Measurements from ENCODE around the gene CRCP.
"Not testable (repeated sequence)": the region's sequence is repeated elsewhere in the genome, so short reads cannot be mapped to it uniquely, and the experiment has no call there.

Gene CRCP

DNA sequence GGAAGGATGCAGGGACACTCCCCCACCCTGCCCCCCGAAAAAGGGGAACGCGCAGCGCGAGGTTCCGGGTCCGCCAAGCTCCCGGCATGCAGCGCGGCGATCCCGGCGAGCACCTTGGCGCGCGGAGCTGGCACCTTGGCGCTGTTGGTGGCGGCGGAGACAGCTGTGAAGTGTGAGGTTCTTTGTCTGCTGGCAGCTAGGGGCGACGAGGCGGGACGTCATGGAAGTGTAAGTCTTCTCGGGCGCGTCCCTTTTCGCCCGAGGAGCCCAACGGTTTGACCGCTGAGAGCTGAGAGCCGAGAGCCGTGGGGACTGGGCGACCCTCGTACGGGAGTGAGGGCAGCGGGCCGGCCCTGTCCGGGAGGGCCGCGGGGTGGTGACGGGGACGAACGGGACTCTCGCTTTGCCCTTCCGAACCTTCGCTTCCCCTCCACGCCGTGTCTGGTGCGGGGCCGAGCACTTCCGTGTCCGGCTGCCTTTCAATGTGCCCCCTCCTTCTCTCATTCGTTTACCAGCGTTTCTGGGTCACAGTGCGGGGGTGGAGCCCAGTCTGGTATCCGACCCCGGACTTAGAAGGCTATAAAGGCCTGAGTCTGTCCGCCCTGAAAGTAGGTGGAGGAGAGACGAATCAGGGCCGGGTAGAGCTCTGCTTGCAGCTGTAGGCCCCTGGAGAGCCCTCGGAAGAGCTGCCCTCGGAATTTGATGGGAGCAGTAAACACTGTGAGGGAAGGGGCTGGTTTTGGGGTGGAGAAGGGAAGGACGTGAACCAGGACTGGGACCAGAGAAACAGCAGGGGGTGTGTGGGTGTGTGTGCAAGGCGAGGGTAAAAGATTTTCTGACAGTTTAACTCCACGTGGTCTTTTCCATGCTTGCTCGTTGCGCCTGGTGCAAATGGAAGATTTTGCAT is at the start of gene CRCP:
TSS of gene CRCP (plus strand) at position 105 of the 907 bp plus-strand sequence. CDS start at position 221, 116 bp downstream.
- in situ Hi-C loops (cut with MboI; ENCODE audit: low sequenced_read_pairs) = no loop called here

DNA sequence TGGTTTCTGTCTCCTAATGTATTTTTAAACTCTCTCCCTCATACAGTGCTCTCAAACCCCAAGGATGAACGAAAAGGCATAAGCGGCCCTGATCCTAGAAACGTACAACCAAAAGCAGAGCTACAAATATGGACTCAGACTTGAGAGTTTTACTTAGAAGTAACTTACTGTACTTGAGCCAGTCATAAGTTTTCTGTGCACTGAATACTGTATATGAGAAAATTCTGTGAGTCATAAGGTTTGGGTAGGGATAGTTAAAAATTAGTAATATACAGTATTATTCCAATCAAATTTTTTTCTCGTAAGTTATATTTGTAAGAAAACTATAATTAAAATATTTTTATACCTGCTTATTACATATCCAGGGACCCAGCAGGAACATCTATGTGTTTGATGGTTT is 44.9 kb upstream of the CRCP start:
- in situ Hi-C loops (cut with MboI; ENCODE audit: low sequenced_read_pairs) = no loop called here

DNA sequence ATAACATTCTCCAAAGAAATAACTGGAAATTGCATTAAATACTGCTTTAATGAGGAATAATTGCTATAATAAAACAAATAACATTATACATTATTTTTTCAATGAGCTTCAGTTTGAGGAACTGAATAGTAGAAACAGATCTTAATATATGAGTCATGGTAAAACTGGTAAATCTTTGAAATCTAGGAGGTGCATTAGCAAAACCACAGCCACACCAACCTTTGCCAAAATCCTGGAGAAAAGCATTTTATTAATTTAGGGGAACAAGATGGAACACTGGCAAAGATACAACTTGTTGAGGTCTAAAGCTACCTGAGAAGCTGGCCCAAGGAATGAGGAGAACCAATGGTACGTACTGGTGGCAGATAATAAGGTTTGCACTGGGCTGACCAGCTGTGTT is 44.4 kb upstream of the CRCP start:
- in situ Hi-C loops (cut with MboI; ENCODE audit: low sequenced_read_pairs) = no loop called here

DNA sequence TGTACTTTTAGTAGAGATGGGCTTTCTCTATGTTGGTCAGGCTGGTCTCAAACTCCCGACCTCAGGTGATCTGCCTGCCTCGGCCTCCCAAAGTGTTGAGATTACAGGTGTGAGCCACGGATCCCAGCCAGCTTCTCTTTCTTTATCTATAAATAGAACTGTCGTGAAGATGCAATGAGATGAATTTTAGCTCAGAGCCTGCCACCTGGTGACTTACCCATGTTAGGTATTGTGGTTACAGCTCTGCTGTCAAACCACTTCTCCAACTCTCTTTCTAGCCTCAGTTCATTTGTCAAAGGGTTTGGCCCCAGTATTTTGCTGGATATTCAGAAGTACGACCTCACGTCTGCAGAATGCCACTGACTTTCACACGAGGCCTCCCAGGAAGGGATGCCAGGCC is 42.4 kb upstream of the CRCP start:
- in situ Hi-C loops (cut with MboI; ENCODE audit: low sequenced_read_pairs) = not testable (repeated sequence)

DNA sequence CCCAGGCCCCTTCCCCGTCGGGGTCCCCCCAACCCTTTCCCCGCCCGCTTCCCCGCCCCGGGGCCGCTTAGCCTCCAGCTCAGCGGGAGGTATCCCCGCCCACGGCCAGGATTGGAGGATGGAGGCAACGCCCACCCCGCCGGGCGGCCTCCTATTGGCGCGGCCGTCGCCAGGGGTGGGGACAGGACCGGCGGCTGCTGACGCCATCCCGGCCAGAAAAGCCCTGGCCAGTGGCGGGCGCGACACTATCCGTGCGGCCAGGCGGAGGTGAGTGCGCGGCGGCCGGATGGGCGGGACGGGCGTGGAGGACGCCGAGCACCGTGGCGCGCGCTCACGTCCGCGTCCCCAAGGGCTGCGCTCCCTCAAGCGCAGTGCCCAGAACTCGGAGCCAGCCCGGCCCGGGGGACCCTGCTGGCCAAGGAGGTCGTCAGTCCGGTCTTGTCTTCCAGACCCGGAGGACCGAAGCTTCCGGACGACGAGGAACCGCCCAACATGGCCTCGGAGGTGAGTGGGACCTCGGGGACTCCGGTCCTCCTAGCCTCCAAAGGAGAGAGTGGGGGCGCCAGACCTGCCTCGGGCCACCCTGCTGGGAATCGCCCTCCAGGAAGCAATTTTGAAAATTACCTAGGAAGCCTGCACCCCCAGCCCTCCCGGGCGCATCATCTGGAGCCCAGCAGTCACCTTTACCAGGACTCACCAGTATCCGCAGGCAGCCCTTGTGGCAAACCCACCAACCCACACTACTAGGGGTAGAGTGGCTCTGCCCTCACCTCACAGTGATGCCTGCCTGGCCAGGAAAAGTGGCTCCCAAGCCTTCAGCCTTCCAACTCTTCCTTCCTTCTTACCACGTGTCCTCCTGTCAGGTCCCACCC is 38.8 kb upstream of the CRCP start, which contains the start of gene ASL:
TSS of gene ASL (plus strand) at position 230 of the 872 bp plus-strand sequence. CDS start at position 493, 263 bp downstream.
- in situ Hi-C loops (cut with MboI; ENCODE audit: low sequenced_read_pairs) = no loop called here

DNA sequence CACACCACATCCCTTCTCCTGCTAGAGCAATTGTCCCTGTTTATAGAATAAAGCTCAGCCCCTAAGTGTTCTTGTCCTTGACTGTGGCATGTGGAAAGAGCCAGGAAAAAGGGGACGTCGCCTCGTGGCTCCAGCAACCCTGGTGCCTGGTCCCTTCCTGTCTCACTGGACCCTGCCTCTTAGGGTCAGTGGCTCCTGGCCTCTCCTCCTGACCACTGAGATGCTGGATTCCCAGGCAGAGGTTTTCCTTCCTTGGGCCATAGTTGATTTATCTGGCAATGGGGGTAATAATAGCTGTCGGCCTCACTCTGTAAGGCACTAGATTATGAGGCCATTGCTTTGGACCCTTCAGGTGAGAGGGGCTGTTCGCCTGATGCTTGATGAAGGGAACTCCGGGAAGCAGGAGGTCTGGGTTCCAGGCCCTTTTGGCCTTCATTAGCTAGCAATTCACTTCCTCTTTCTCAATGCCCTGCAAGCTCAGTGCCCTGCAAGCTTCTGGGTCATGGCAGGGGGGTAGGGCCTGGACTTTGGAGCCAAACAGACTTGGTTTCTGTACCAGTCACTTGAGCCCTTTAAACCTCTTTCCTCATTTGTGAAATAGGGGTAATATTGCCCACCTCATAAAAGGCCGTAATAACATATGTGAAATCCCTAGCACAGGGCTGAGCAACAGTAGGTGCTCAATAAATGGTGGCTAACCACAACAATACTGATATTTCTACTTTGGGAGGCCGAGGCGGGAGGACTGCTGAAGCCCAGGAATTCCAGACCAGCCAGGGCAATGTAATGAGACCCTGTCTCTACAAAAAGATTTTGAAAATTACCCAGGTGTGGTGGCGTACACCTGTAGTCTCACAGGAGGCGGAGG is 38.0 kb upstream of the CRCP start:
- in situ Hi-C loops (cut with MboI; ENCODE audit: low sequenced_read_pairs) = no loop called here

DNA sequence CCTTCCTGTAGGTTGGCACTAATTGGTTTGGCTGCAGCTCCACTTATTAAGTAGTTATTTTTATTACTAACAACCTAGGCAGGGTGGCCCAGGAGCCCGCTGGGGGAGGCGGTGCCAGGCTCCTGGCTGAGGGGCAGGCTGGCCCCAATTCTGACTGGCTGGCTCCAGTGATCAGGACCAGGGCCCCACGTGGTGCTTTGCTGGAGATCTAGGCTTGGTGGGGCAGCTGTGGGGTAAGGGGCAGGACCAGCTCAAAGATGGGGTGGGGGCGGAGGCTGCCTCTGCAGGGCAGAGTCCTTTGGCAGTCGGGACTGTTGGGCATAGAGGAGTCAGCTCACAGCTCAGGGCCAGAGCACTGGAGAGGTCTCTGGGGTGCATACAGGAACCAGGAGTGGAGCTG is 36.6 kb upstream of the CRCP start:
- in situ Hi-C loops (cut with MboI; ENCODE audit: low sequenced_read_pairs) = no loop called here

DNA sequence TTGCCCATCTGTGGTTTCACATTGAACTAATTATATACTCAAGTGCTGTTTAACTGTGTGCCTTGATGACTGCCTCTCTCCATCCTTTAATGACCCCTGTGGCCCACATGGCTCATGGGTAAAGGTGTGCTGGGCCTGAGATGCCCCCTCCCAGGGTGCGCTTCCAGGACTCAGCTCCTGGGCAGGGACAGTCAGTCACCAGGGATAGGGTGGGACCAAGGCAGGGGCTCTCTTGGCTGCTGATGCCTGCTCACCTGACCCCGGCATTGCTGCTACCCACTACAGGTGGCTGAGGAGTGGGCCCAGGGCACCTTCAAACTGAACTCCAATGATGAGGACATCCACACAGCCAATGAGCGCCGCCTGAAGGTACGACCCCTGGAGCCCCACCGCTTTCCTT is 32.6 kb upstream of the CRCP start:
- in situ Hi-C loops (cut with MboI; ENCODE audit: low sequenced_read_pairs) = no loop called here

DNA sequence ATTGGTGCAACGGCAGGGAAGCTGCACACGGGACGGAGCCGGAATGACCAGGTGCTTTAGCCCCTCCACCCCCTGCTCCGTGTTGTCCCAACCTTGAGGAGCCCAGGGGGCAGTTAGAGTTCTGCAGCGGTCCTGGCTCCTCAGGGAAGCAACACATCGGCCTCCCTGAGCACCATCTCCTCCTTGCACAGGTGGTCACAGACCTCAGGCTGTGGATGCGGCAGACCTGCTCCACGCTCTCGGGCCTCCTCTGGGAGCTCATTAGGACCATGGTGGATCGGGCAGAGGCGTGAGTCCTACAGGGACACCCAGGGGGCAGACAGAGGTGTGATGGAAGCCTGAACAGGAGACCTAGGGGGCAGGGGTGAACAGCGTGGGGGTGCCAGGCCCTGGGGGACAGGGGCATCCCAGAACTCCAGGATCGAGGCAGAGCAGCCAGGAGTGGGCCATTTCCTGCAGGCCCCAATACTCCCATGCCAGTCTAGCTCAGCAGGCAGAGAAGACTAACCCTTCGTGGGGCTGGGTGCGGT is 31.7 kb upstream of the CRCP start:
- in situ Hi-C loops (cut with MboI; ENCODE audit: low sequenced_read_pairs) = no loop called here

DNA sequence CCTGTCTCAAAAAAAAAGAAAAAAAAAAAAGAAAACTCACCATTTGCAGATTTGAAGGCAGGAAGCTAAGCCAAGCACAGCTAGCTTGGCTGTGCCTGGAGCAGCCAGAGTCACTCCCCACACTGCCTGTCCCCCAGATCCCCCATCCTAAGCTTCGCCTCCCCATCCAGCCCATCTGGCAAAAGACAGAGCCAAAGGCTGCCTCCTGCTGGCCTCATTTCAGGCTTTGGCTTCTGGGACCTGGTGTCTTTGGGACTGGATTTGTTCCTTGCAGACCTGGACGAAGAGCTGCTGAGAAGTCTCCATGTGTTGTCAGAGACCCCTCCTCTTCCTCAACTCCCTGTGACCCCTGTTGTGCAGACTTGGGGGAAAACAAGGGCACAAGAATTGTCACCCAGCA is 31.0 kb upstream of the CRCP start:
- in situ Hi-C loops (cut with MboI; ENCODE audit: low sequenced_read_pairs) = no loop called here

DNA sequence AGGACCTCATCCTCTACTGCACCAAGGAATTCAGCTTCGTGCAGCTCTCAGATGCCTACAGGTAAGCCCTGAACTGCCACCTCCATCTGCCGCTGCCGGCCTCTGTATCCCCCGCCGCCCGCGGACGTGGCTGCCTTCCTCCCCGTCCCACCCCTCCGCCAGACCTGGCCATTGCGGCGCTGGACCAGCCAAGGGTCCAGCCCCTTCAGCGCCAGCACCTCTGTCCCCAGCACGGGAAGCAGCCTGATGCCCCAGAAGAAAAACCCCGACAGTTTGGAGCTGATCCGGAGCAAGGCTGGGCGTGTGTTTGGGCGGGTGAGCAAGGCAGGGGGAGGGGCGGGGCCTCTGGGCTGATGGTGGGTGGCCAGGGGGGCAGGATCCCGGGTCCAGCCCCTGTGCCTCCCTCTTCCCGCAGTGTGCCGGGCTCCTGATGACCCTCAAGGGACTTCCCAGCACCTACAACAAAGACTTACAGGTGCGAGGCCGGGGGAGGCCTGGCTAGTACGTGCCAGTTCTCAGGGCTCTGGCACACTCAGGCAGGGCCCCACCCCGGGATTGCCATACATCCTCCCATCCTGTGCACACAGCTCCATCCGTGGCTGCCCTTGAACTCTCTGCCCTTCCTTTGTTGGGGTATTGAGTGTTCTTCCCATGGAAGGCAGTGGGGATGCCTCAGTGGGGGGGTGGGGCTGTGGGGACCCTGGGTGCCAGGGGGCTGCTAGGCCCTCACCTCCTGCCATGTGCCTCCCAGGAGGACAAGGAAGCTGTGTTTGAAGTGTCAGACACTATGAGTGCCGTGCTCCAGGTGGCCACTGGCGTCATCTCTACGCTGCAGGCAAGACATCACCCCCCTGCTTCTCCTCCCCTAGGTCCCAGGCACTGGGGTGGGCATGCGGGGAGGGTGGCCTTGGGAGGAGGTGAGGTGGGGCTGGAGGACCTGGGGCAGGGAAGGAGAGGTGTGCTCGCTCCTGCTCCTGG is 25.5 kb upstream of the CRCP start:
- in situ Hi-C loops (cut with MboI; ENCODE audit: low sequenced_read_pairs) = no loop called here

DNA sequence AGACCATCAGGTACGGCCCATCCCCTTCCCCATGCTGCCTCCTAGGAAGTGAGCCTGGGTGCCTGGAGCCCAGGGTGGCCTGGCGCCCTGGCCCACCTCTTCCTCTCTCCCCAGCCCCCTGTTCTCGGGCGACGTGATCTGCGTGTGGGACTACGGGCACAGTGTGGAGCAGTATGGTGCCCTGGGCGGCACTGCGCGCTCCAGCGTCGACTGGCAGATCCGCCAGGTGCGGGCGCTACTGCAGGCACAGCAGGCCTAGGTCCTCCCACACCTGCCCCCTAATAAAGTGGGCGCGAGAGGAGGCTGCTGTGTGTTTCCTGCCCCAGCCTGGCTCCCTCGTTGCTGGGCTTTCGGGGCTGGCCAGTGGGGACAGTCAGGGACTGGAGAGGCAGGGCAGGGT is 22.0 kb upstream of the CRCP start:
- in situ Hi-C loops (cut with MboI; ENCODE audit: low sequenced_read_pairs) = no loop called here

DNA sequence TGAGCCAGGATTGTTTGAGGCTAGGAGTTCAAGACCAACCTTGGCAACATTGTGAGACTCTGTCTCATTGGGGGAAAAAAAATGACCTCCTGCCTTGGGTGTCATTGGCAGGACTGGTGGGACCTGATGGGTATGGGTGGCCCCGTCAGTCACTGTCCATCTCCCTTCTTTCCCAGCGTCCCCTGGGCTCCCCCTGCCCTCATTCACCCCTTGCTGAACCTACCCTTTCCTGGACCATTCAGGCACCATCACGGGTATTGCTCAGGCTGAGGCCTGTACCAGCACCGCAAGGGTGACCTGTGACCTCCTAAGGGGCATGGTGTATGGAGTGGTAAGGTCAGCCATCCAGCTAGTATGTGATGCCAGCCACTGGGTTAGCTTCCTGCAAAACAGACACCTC is 19.6 kb upstream of the CRCP start:
- in situ Hi-C loops (cut with MboI; ENCODE audit: low sequenced_read_pairs) = no loop called here

DNA sequence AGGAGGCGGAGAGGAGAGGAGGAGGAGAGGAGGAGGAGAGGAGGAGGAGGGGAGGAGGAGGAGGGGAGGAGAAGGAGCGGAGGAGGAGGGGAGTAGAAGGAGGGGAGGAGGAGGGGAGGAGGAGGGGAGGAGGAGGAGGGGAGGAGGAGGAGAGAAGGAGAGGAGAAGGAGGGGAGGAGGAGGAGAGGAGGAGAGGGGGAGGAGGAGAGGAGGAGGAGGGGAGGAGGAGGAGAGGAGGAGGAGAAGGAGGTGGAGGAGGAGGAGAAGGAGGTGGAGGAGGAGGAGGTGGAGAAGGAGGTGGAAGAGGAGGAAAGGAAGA is 15.5 kb upstream of the CRCP start:
- in situ Hi-C loops (cut with MboI; ENCODE audit: low sequenced_read_pairs) = no loop called here

DNA sequence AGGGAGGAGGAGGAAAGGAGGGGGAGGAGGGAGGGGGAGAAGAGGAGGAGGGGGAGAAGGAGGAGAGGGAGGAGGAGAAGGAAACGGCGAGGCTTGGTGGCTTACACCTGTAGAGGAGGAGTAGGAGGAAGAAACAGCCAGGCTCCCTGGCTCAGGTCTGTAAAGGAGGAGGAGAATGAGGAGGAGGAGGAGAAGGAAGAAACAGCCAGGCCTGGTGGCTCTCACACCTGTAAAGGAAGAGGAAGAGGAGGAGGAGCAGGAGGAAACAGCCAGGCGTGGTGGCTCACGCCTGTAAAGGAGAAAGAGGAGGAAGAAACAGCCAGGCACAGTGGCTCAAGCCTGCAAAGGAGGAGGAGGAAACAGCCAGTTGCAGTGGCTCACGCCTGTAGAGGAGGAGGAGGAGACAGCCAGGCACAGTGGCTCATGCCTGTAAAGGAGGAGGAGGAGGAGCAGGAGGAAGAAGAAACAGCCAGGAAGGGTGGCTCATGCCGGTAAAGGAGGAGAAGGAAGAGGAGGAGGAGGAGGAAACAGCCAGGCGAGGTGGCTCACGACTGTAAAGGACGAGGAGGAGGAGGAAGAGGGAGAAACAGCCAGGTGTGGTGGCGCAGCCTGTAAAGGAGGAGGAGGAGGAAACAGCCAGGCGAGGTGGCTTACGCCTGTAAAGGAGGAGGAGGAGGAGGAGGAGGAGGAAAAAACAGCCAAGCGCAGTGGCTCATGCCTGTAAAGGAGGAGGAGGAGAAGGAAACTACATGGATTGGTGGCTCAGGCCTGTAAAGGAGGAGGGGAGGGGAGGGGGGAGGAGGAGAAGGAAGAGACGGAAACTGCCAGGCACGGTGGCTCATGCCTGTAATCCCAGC is 14.9 kb upstream of the CRCP start:
- in situ Hi-C loops (cut with MboI; ENCODE audit: low sequenced_read_pairs) = no loop called here

DNA sequence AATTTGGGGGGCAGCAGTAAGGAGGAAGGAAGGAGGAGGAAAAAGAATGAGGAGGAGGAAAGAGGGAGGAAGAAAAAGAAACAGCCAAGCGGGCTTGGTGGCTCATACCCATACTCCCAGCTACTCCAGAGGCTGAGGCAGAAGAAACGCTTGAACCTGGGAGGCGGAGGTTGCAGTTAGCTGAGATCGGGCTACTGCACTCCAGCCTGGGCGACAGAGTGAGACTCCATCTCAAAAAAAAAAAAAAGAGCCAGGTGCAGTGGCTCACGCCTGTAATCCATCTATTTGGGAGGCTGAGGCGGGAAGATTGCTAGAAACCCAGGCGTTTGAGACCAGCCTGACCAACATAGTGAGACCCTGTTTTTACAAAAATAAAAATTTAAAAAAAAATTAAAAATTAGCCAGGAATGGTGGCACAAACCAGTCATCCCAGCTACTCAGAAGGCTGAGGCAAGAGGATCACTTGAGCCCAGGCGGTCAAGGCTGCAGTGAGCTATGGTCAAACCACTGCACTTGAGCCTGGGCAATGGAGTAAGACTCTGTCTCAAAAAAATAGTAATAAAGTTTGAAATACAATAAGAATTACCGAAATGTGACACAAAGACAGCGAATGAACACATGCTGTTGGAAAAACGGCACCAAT is 14.1 kb upstream of the CRCP start:
- in situ Hi-C loops (cut with MboI; ENCODE audit: low sequenced_read_pairs) = no loop called here

DNA sequence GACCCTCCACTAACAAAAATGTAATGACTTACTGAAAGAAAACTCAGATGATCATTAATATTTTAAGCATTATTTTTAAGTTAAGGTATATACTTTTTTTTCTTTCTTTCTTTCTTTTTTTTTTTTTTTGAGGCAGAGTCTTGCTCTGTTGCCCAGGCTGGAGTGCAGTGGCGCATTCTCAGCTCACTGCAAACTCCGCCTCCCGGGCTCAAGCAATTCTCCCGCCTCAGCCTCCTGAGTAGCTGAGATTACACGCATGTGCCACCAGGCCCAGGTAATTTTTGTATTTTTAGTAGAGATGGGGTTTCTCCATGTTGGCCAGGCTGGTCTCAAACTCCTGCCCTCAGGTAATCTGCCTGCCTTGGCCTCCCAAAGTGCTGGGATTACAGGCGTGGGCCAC is 12.5 kb upstream of the CRCP start:
- in situ Hi-C loops (cut with MboI; ENCODE audit: low sequenced_read_pairs) = not testable (repeated sequence)

DNA sequence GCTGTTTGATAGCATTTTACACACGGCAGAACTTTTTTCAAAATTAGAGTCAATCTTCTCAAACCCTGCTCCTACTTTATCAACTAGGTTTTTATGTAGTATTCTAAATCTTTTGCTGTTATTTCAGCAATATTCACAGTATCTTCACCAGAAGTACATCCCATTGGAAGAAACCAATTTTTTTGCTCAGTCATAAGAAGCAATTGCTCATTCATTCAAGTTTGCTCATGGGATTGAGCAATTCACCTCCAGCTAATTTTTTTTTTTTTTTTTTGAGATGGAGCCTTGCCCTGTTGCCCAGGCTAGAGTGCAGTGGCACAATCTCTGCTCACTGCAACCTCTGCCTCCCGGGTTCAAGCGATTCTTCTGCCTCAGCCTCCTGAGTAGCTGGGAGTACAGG is 10.7 kb upstream of the CRCP start:
- in situ Hi-C loops (cut with MboI; ENCODE audit: low sequenced_read_pairs) = not testable (repeated sequence)

Measured in HL-60/S4 treated with phorbol 12-myristate 13-acetate at 8.2 ng/mL for 4 days and 3 days (cell line).